ENCODE results near the gene CP. TPM values are rescaled to one million over a fixed set of nuclear protein-coding genes. Genes with fewer than 3 reads are reported as not detected.

The CP gene
- total and polyA plus RNA-seq, 9 of the 15 experiments (the other 6 are each of a cell fraction or from before 2014, with no cell fraction given), result 0.30 to 0.75 TPM; not detected in 7

DNA sequence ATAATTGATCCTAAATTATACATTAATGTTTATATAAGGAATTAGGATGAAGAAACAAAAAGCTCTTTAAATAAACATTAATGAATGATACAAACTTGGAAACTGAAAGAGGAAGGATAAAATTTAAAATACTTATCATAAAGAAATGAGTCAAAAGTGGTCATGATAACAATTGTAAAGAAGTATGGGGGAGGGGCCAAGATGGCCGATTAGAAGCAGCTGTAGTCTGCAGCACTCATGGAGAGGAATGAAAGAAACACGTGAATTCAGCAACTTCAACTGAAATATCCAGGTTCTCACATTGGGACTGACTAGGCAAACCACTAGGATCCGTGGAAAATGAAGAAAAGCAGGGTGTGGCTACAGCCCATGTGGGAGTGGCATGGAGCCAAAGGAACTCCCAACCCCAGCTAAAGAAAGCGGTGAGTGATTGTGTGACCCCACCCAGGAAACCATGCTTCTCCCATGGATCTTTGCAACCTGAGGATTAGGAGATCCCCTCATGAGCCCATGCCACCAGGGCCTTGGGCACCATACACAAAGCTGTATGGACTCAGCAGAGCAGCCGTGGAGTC lies 13.1 kb upstream of the CP start (continued):
- TF ChIP-seq, protein P1, sequence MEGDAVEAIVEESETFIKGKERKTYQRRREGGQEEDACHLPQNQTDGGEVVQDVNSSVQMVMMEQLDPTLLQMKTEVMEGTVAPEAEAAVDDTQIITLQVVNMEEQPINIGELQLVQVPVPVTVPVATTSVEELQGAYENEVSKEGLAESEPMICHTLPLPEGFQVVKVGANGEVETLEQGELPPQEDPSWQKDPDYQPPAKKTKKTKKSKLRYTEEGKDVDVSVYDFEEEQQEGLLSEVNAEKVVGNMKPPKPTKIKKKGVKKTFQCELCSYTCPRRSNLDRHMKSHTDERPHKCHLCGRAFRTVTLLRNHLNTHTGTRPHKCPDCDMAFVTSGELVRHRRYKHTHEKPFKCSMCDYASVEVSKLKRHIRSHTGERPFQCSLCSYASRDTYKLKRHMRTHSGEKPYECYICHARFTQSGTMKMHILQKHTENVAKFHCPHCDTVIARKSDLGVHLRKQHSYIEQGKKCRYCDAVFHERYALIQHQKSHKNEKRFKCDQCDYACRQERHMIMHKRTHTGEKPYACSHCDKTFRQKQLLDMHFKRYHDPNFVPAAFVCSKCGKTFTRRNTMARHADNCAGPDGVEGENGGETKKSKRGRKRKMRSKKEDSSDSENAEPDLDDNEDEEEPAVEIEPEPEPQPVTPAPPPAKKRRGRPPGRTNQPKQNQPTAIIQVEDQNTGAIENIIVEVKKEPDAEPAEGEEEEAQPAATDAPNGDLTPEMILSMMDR (IDR thresholded peaks at IDR 0.05 in 2 of 3, conservative IDR thresholded peaks at IDR 0.05 in 1 of 3; ENCODE audit: insufficient read depth in 2 of 3, low read depth in 1 of 3, low read length in 3 of 3), result no peak
- TF ChIP-seq ZNF316 (IDR thresholded peaks at IDR 0.05), result no peak
- TF ChIP-seq CEBPB (tag; IDR thresholded peaks at IDR 0.05), result no peak
- TF ChIP-seq NFRKB (IDR thresholded peaks at IDR 0.05; ENCODE audit: low read depth), result peak; percentile 43; the same call in 1 of the 2 replicates
- TF ChIP-seq, protein P2, sequence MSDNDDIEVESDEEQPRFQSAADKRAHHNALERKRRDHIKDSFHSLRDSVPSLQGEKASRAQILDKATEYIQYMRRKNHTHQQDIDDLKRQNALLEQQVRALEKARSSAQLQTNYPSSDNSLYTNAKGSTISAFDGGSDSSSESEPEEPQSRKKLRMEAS (CRISPR knock-in tag; IDR thresholded peaks at IDR 0.05), result no peak
- TF ChIP-seq, protein P3, sequence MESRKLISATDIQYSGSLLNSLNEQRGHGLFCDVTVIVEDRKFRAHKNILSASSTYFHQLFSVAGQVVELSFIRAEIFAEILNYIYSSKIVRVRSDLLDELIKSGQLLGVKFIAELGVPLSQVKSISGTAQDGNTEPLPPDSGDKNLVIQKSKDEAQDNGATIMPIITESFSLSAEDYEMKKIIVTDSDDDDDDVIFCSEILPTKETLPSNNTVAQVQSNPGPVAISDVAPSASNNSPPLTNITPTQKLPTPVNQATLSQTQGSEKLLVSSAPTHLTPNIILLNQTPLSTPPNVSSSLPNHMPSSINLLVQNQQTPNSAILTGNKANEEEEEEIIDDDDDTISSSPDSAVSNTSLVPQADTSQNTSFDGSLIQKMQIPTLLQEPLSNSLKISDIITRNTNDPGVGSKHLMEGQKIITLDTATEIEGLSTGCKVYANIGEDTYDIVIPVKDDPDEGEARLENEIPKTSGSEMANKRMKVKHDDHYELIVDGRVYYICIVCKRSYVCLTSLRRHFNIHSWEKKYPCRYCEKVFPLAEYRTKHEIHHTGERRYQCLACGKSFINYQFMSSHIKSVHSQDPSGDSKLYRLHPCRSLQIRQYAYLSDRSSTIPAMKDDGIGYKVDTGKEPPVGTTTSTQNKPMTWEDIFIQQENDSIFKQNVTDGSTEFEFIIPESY (CRISPR knock-in tag; IDR thresholded peaks at IDR 0.05), result no peak
- TF ChIP-seq EGR1 (conservative IDR thresholded peaks at IDR 0.05), result no peak
